Suprapubic skin (tissue), 4 donors: ENCODE results near the gene VSTM2B.

Experiments used
- CTCF ChIP-seq, 2 donors: fragments of 200-600 bp in 1 of 2; fragments of 450-650 bp in 1 of 2; sonication (generic) in 1 of 2; IDR thresholded peaks; one replicate each; pipeline ENCODE4 v1.5.1; 2016 to 2019; ENCODE audit warnings: antibody characterized with exemption in 2 of 2, mild to moderate bottlenecking in 1 of 2, moderate library complexity in 1 of 2
- EP300 ChIP-seq: sonication (generic); formaldehyde crosslinking; IDR thresholded peaks from one replicate; pipeline ENCODE4 v1.6.1; 2017; ENCODE audit warnings: antibody characterized with exemption
- POLR2A ChIP-seq, 2 donors: fragments of 450-650 bp; IDR thresholded peaks; one replicate each; pipeline ENCODE4 v1.6.1; 2017; ENCODE audit warnings: antibody characterized with exemption in 2 of 2, mild to moderate bottlenecking in 2 of 2, moderate library complexity in 2 of 2
- POLR2AphosphoS5 ChIP-seq, 3 donors: sonication (generic); formaldehyde crosslinking; IDR thresholded peaks; one replicate each; pipeline ENCODE4 v1.6.1; 2017; ENCODE audit warnings: antibody characterized with exemption in 3 of 3

GRCh38 chr19:29535984-29536508, 10.3 kb downstream of the VSTM2B start:
- no peak for TF ChIP-seq POLR2AphosphoS5 (IDR thresholded peaks at IDR 0.05)
- TF ChIP-seq CTCF (IDR thresholded peaks at IDR 0.05): no peak
- TF ChIP-seq EP300: no peak
- no peak for TF ChIP-seq POLR2A (IDR thresholded peaks at IDR 0.05)
